ENCODE data around the gene PRKCE. TPM values are rescaled to one million over a fixed set of nuclear protein-coding genes. Genes with fewer than 3 reads are reported as not detected.

The PRKCE gene
- total RNA-seq, 1 experiment from 2014 or later = 14.8 TPM

DNA sequence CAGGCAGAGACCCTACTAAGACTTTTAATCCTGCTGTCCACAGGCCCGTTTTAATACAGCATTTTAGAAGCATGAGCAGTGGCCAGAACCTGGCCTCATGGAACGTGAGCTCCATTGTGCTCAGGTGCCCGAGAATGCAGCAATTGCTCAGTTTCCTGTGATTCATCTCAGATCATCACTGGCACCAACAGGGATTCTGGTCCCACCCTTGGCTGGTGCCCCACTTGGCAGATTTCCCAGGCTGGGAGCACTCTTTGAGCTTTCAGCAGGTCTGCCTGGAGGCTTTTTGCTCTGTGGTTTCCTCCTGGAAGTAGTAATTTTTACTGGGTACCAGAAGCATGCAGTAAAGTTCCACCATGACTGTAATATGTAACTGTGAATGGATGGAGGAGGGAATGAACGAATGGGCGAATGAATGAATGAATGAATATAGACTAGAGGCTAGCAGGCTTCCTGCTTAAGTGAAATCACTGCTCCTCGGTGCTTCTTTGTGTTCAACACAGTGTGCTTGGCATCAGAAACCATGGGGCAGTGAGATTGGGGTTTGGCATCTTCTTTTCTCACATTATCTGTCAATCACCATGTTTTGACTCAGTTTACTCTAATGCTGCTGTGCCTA is 312.9 kb downstream of the PRKCE start (continued):
- TF ChIP-seq, protein P1, sequence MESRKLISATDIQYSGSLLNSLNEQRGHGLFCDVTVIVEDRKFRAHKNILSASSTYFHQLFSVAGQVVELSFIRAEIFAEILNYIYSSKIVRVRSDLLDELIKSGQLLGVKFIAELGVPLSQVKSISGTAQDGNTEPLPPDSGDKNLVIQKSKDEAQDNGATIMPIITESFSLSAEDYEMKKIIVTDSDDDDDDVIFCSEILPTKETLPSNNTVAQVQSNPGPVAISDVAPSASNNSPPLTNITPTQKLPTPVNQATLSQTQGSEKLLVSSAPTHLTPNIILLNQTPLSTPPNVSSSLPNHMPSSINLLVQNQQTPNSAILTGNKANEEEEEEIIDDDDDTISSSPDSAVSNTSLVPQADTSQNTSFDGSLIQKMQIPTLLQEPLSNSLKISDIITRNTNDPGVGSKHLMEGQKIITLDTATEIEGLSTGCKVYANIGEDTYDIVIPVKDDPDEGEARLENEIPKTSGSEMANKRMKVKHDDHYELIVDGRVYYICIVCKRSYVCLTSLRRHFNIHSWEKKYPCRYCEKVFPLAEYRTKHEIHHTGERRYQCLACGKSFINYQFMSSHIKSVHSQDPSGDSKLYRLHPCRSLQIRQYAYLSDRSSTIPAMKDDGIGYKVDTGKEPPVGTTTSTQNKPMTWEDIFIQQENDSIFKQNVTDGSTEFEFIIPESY (IDR thresholded peaks at IDR 0.05; ENCODE audit: extremely low read depth, insufficient replicate concordance, low read length) = peak; percentile 84

DNA sequence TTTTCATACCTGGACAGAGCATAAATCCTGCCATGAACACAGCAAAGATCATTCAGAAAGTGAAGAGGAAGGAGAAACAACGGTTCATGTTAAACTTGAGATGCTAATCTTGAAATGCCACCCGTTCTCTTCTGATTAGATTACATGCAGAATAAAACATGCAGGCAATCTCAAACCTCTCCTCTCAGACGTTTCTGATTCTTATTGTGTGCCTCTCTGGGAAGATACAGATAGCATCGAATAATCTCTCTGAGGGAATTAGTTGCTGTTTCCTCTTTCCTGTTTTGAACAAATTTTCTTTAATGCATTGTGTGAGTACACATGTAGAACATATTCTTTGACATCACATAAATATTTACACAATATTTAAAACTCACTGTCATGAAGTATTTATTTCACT is 313.4 kb downstream of the PRKCE start:
- TF ChIP-seq SP1 (IDR thresholded peaks at IDR 0.05; ENCODE audit: low read depth) (0 out of 2 replicates have a peak, but pooled peaks have one; percentile 13), ZNF274 (IDR thresholded peaks at IDR 0.05; ENCODE audit: low read depth, low read length) (no peak)
- TF ChIP-seq, protein P2, sequence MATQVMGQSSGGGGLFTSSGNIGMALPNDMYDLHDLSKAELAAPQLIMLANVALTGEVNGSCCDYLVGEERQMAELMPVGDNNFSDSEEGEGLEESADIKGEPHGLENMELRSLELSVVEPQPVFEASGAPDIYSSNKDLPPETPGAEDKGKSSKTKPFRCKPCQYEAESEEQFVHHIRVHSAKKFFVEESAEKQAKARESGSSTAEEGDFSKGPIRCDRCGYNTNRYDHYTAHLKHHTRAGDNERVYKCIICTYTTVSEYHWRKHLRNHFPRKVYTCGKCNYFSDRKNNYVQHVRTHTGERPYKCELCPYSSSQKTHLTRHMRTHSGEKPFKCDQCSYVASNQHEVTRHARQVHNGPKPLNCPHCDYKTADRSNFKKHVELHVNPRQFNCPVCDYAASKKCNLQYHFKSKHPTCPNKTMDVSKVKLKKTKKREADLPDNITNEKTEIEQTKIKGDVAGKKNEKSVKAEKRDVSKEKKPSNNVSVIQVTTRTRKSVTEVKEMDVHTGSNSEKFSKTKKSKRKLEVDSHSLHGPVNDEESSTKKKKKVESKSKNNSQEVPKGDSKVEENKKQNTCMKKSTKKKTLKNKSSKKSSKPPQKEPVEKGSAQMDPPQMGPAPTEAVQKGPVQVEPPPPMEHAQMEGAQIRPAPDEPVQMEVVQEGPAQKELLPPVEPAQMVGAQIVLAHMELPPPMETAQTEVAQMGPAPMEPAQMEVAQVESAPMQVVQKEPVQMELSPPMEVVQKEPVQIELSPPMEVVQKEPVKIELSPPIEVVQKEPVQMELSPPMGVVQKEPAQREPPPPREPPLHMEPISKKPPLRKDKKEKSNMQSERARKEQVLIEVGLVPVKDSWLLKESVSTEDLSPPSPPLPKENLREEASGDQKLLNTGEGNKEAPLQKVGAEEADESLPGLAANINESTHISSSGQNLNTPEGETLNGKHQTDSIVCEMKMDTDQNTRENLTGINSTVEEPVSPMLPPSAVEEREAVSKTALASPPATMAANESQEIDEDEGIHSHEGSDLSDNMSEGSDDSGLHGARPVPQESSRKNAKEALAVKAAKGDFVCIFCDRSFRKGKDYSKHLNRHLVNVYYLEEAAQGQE (IDR thresholded peaks at IDR 0.05; ENCODE audit: low read depth) = no peak
- TF ChIP-seq, protein P1 (IDR thresholded peaks at IDR 0.05; ENCODE audit: extremely low read depth, insufficient replicate concordance, low read length) = no peak
- ATAC-seq = no peak
- ChIA-PET RAD21 (ENCODE audit: low non-redundant PET in 1 of 2, low total read pairs in 2 of 2, uncharacterized antibody in 2 of 2, unreplicated experiment in 2 of 2) (no interaction called here), POLR2A (interaction anchor here (1.3 to 1.9 kb wide), 3 partner anchors 10 to 29 kb away, joined by 4 to 6 read pairs (median 5); no protein-coding TSS in a partner anchor), CTCF (interaction anchor here (1.1 to 3.2 kb wide), 2 partner anchors 21 to 186 kb away, joined by 3 to 11 read pairs; no protein-coding TSS in a partner anchor)
- BruUV-seq (replicated peaks) = no TSS peak
- peaks cover 55 to 85% of the 10 kb centered on the region in 2 experiments for H3K4me1 ChIP-seq (ENCODE audit: control insufficient read depth in 1 of 2, insufficient read depth in 2 of 2, low read length in 2 of 2)
- H3K27ac ChIP-seq (ENCODE audit: low read depth, low read length) = peak overlapping the region; percentile 90
- H3K9me2 ChIP-seq (ENCODE audit: insufficient read depth) = no peaks in the 10 kb centered on the region
- no peaks in the 10 kb centered on the region for H3K36me3 ChIP-seq (ENCODE audit: control insufficient read depth in 1 of 2, insufficient read depth in 2 of 2, low read length in 2 of 2)
- H2AFZ ChIP-seq (ENCODE audit: low read depth, low read length, poor library complexity, severe bottlenecking) = no peak overlapping the region
- H3K79me2 ChIP-seq (ENCODE audit: insufficient read depth, low read length) = no peaks in the 10 kb centered on the region
- H3K9ac ChIP-seq (ENCODE audit: low read length) = peak overlapping the region; percentile 62
- H3K9me3 ChIP-seq (ENCODE audit: control insufficient read depth in 1 of 2, insufficient read depth in 1 of 2, low read depth in 1 of 2, low read length in 2 of 2) = no peaks in the 10 kb centered on the region
- DNase-seq (ENCODE audit: low read depth, low spot score) = no peak
- H3K4me3 ChIP-seq (replicated peaks in 1 of 2; ENCODE audit: low read depth in 1 of 2, low read length in 2 of 2) = peak overlapping the region in 1 of 2 experiments; percentile 33; a peak in 2 of 4 replicates
- peak overlapping the region; percentile 71 for H3K4me2 ChIP-seq (ENCODE audit: low read length)
- intact Hi-C loops (cut with micrococcal nuclease) = no loop called here
- H3K27me3 ChIP-seq (ENCODE audit: insufficient read depth, low read length) = no peaks in the 10 kb centered on the region
- no peaks in the 10 kb centered on the region for H4K20me1 ChIP-seq (ENCODE audit: insufficient read depth)
